C4-2B (cell line): ENCODE data around the gene TEX19.

ENCODE experiments used
- H3K27ac ChIP-seq: fragments of 450-650 bp; 2 replicates; pipeline ENCODE4 v1.5.1; 2017
- CTCF ChIP-seq: fragments of 450-650 bp; conservative IDR thresholded peaks from 2 replicates; pipeline ENCODE4 v1.5.1; 2017; ENCODE audit warnings: mild to moderate bottlenecking
- ZFX ChIP-seq: fragments of 450-650 bp; IDR thresholded peaks from 2 replicates; pipeline ENCODE4 v1.6.1; 2017

Gene TEX19

GRCh38 chr17:82412535-82413520 lies 53.8 kb downstream of the TEX19 start:
- H3K27ac ChIP-seq: no peak overlapping the region
- no peak for TF ChIP-seq CTCF
- no peak for TF ChIP-seq ZFX
